OCI-LY3 (cell line): Measurements from ENCODE around the gene EPHB6.

ENCODE experiments used
- H2AFZ ChIP-seq: fragments of 200-600, 300-600 bp; shearing (Covaris generic); 2 replicates; pipeline ENCODE4 v1.6.0; 2014; ENCODE audit warnings: antibody characterized with exemption, low read depth, low read length
- H3K27ac ChIP-seq: fragments of 200-600, 300-600 bp; sonication (generic); 2 replicates; pipeline ENCODE4 v1.5.1; 2014; ENCODE audit warnings: mild to moderate bottlenecking, low read length, moderate library complexity, mixed read lengths
- H3K27me3 ChIP-seq: fragments of 200-600, 300-600 bp; sonication (generic); 2 replicates; pipeline ENCODE4 v1.6.1; 2014; ENCODE audit warnings: low read depth, low read length, mixed read lengths
- H3K36me3 ChIP-seq: fragments of 200-600, 300-600 bp; sonication (generic); replicated peaks from 2 replicates; pipeline ENCODE3; 2014; ENCODE audit warnings: low read depth, low read length, mixed read lengths
- H3K4me1 ChIP-seq: fragments of 300-600, 200-600 bp; sonication (generic); 2 replicates; pipeline ENCODE4 v1.6.1; 2014; ENCODE audit warnings: low read length, mixed read lengths
- H3K4me2 ChIP-seq: fragments of 200-600, 300-600 bp; sonication (generic); 2 replicates; pipeline ENCODE4 v1.6.1; 2014; ENCODE audit warnings: low read length, mixed read lengths
- H3K4me3 ChIP-seq: fragments of 300-600, 200-600 bp; sonication (generic); 2 replicates; pipeline ENCODE4 v1.5.1; 2014; ENCODE audit warnings: antibody characterized with exemption, mild to moderate bottlenecking, low read length, moderate library complexity
- H3K79me2 ChIP-seq: fragments of 300-600, 200-600 bp; shearing (Covaris generic); 2 replicates; pipeline ENCODE4 v1.6.1; 2014; ENCODE audit warnings: mild to moderate bottlenecking, low read length, mixed read lengths
- H3K9ac ChIP-seq: fragments of 300-600, 200-600 bp; shearing (Covaris generic); 2 replicates; pipeline ENCODE4 v1.6.0; 2014; ENCODE audit warnings: mild to moderate bottlenecking, low read length, moderate library complexity
- H3K9me3 ChIP-seq: fragments of 200-600, 300-600 bp; shearing (Covaris generic); 2 replicates; pipeline ENCODE4 v1.6.1; 2014; ENCODE audit warnings: low read length, mixed read lengths; ENCODE audit not compliant: insufficient read depth
- H4K20me1 ChIP-seq: fragments of 200-600, 300-600 bp; sonication (generic); 2 replicates; pipeline ENCODE4 v1.6.1; 2016; ENCODE audit warnings: low read length, mixed read lengths; ENCODE audit not compliant: insufficient read depth
- CTCF ChIP-seq: fragments of 200-600, 300-600 bp; sonication (generic); IDR thresholded peaks from 2 replicates; pipeline ENCODE4 v1.5.1; 2014; ENCODE audit warnings: antibody characterized with exemption, low read length, low read depth
- EZH2phosphoT487 ChIP-seq: fragments of 200-600 bp; shearing (Covaris generic); IDR thresholded peaks from 2 replicates; pipeline ENCODE4 v1.6.1; 2018; ENCODE audit warnings: antibody characterized with exemption, mixed run types, low read depth

The EPHB6 gene

GRCh38 chr7:142890874-142891485 lies 36.1 kb downstream of the EPHB6 start:
- Histone ChIP-seq H3K4me3 (no peak overlapping the region), H3K79me2 (no peaks in the 10 kb centered on the region), H3K4me1 (no peaks in the 10 kb centered on the region), H3K4me2 (no peak overlapping the region), H3K9me3 (no peaks in the 10 kb centered on the region), H3K36me3 (no peaks in the 10 kb centered on the region), H4K20me1 (no peaks in the 10 kb centered on the region), H3K9ac (no peak overlapping the region), H3K27ac (no peak overlapping the region), H3K27me3 (peaks cover 7% of the 10 kb centered on the region), H2AFZ (no peak overlapping the region)
- TF ChIP-seq EZH2phosphoT487 (no peak), CTCF (no peak)

- Histone ChIP-seq H3K4me3 (no peak overlapping the region), H3K27ac (no peak overlapping the region), H3K9ac (no peak overlapping the region), H3K79me2 (no peaks in the 10 kb centered on the region), H3K4me2 (no peak overlapping the region), H4K20me1 (no peaks in the 10 kb centered on the region), H3K4me1 (no peaks in the 10 kb centered on the region), H3K9me3 (no peaks in the 10 kb centered on the region), H3K27me3 (peaks cover 7% of the 10 kb centered on the region), H3K36me3 (no peaks in the 10 kb centered on the region), H2AFZ (no peak overlapping the region)
- TF ChIP-seq CTCF (no peak), EZH2phosphoT487 (no peak)
Measured at GRCh38 chr7:142891490-142892082, 36.7 kb downstream of the EPHB6 start.

- Histone ChIP-seq H3K4me3 (no peak overlapping the region), H3K4me2 (no peak overlapping the region), H4K20me1 (no peaks in the 10 kb centered on the region), H3K27me3 (peaks cover 18% of the 10 kb centered on the region), H3K79me2 (no peaks in the 10 kb centered on the region), H3K4me1 (no peaks in the 10 kb centered on the region), H3K27ac (no peak overlapping the region), H2AFZ (no peak overlapping the region), H3K9me3 (no peaks in the 10 kb centered on the region), H3K9ac (no peak overlapping the region), H3K36me3 (no peaks in the 10 kb centered on the region)
- TF ChIP-seq CTCF (no peak), EZH2phosphoT487 (no peak)
Measured at GRCh38 chr7:142892951-142893350, 38.1 kb downstream of the EPHB6 start.

GRCh38 chr7:142894112-142894984 lies 39.5 kb downstream of the EPHB6 start:
- Histone ChIP-seq H3K9ac (no peak overlapping the region), H3K4me1 (no peaks in the 10 kb centered on the region), H3K27me3 (peaks cover 26% of the 10 kb centered on the region), H3K36me3 (no peaks in the 10 kb centered on the region), H3K27ac (no peak overlapping the region), H3K9me3 (no peaks in the 10 kb centered on the region), H2AFZ (no peak overlapping the region), H3K79me2 (no peaks in the 10 kb centered on the region), H3K4me3 (no peak overlapping the region), H3K4me2 (no peak overlapping the region), H4K20me1 (no peaks in the 10 kb centered on the region)
- TF ChIP-seq EZH2phosphoT487 = no peak
- no peak for TF ChIP-seq CTCF
